GM12878 (cell line): ENCODE data around the gene PREX1. TPM values are rescaled to one million over a fixed set of nuclear protein-coding genes. Genes with fewer than 3 reads are reported as not detected.

Experiments
- ATAC-seq: fragments of 200-7000 bp; cut with Tn5 transposase; 3 replicates; pipeline ENCODE4 v1.9.1; 2020; ENCODE audit warnings: mild to moderate bottlenecking, moderate library complexity
- BruUV-seq: library from RNA; stranded (reverse); fragments of 400-500 nt; replicated peaks from 2 replicates; lab custom pipeline; 2021; lab: Mats Ljungman, UMichigan
- CTCF ChIA-PET: fragments of 300-600 bp; sonication (Branson Sonifier 250); formaldehyde crosslinking; extraction: SDS; loops from one replicate; lab custom pipeline; 2021; ENCODE audit warnings: inconsistent platforms; lab: Yijun Ruan, JAX
- POLR2A ChIA-PET: fragments of 350-600 bp; formaldehyde crosslinking; extraction: SDS; loops from one replicate; lab custom pipeline; 2021; ENCODE audit warnings: inconsistent platforms; lab: Charles Lee
- RAD21 ChIA-PET: fragments of 300-600 bp; sonication (Branson Sonifier 250); formaldehyde crosslinking; loops from one replicate; lab custom pipeline; 2023; ENCODE audit warnings: antibody characterized with exemption; ENCODE audit not compliant: unreplicated experiment; lab: Charles Lee
- SMC1A ChIA-PET: fragments of 300-600 bp; sonication (Branson Sonifier 250); formaldehyde crosslinking; loops from one replicate; lab custom pipeline; 2023; ENCODE audit not compliant: unreplicated experiment, uncharacterized antibody; lab: Charles Lee
- DNase-seq: peaks from one replicate; pipeline ENCODE4 v3.0.0-alpha.2; 2011; ENCODE audit warnings: low read depth, low spot score
- FAIRE-seq: peaks from 3 replicates; lab custom pipeline; 2011; peaks lifted over from hg19 to GRCh38; lab: Jason Lieb, UNC
- H2AFZ ChIP-seq: 2 replicates; pipeline ENCODE4 v1.6.0; 2011; ENCODE audit warnings: low read depth, low read length, control low read depth; ENCODE audit not compliant: control insufficient read depth
- H3K27ac ChIP-seq: 2 replicates; pipeline ENCODE4 v1.5.1; 2011; ENCODE audit warnings: control low read depth; ENCODE audit not compliant: control insufficient read depth, insufficient read depth
- H3K27me3 ChIP-seq, 2 experiments: replicated peaks in 1 of 2; 2 replicates each; pipeline versions ENCODE4 v1.6.0 to v1.6.1; 2011; ENCODE audit warnings: low read length in 1 of 2; ENCODE audit not compliant: control insufficient read depth in 2 of 2, insufficient read depth in 2 of 2
- H3K36me3 ChIP-seq, 2 experiments: 2 replicates each; pipeline ENCODE4 v1.5.1; 2011; ENCODE audit warnings: low read length in 1 of 2; ENCODE audit not compliant: control insufficient read depth in 2 of 2, insufficient read depth in 2 of 2
- H3K4me1 ChIP-seq: 2 replicates; pipeline ENCODE4 v1.6.1; 2011; ENCODE audit warnings: mild to moderate bottlenecking, low read length, moderate library complexity, mixed read lengths; ENCODE audit not compliant: control insufficient read depth, insufficient read depth
- H3K4me2 ChIP-seq: 2 replicates; pipeline ENCODE4 v1.6.0; 2011; ENCODE audit warnings: control low read depth; ENCODE audit not compliant: control insufficient read depth, insufficient read depth
- H3K4me3 ChIP-seq: fragments of 200-600 bp; sonication (generic); 2 replicates; pipeline ENCODE4 v1.5.1; 2016
- H3K79me2 ChIP-seq: 2 replicates; pipeline ENCODE4 v1.6.0; 2011; ENCODE audit warnings: low read length; ENCODE audit not compliant: control insufficient read depth, insufficient read depth
- H3K9ac ChIP-seq: 2 replicates; pipeline ENCODE4 v1.8.0; 2011; ENCODE audit warnings: low read length, control low read depth, mixed read lengths; ENCODE audit not compliant: control insufficient read depth, insufficient read depth
- H3K9me3 ChIP-seq: replicated peaks from 3 replicates; pipeline ENCODE4 v1.5.1; 2011; ENCODE audit warnings: mild to moderate bottlenecking, low read length; ENCODE audit not compliant: control insufficient read depth, insufficient read depth
- H4K20me1 ChIP-seq: 2 replicates; pipeline ENCODE4 v1.6.0; 2011; ENCODE audit not compliant: control insufficient read depth, insufficient read depth
- HDGF ChIP-seq: fragments of 450-650 bp; IDR thresholded peaks from 2 replicates; pipeline ENCODE4 v1.6.1; 2016; ENCODE audit warnings: antibody characterized with exemption
- IRF3 ChIP-seq: fragments of 450-650 bp; IDR thresholded peaks from 2 replicates; pipeline ENCODE4 v1.6.1; 2014; ENCODE audit warnings: mild to moderate bottlenecking
- SIN3A ChIP-seq: IDR thresholded peaks from 2 replicates; pipeline ENCODE4 v1.6.1; 2012; ENCODE audit warnings: low read depth, low read length, improper control_type of control experiment
- STAT3 ChIP-seq: IDR thresholded peaks from 2 replicates; pipeline ENCODE4 v1.6.1; 2011; ENCODE audit warnings: low read depth, low read length, improper control_type of control experiment
- ZZZ3 ChIP-seq: IDR thresholded peaks from 2 replicates; pipeline ENCODE4 v1.6.1; 2011; ENCODE audit warnings: low read depth; ENCODE audit not compliant: control insufficient read depth, insufficient read length
- WGBS: methylation state at CpG from one replicate; pipeline ENCODE4 v1.1.6; 2016; ENCODE audit warnings: low lambda C conversion rate; ENCODE audit not compliant: insufficient replicate concordance, insufficient coverage; ENCODE audit errors: missing lambda C conversion rate; 5-methylcytosine and 5-hydroxymethylcytosine counted together
- in situ Hi-C: fragments of 300-500 bp; cut with MboI; formaldehyde crosslinking; loops from 9 replicates; pipeline ENCODE4 v1.14.3; 2018; ENCODE audit warnings: mixed read lengths
- intact Hi-C: fragments of 100-400 bp; cut with micrococcal nuclease; formaldehyde crosslinking; loops from one replicate; pipeline ENCODE4 v1.14.2; 2022; ENCODE audit not compliant: unreplicated experiment
- polyA plus RNA-seq, 11 experiments: library from polyadenylated mRNA; depleted of rRNA in 4 of 11; unstranded in 6 of 11; stranded (reverse) in 5 of 11; fragments of >200 nt; fragmentation: Nextera tagmentation in 4 of 11; fragmentation: Illumina TruSeq in 1 of 11; extraction: Ambion mirVana in 4 of 11; extraction: Trizol in 1 of 11; gene quantifications; 1 replicate in 1 of 11; 2 replicates in 10 of 11; pipeline versions ENCODE4 v1.2.1 to v1.2.3, GENCODE V29; 2011 to 2016; ENCODE audit warnings: inconsistent platforms in 2 of 11, missing spikeins in 2 of 11, low read depth in 1 of 11
- total RNA-seq, 4 experiments: library from RNA; depleted of rRNA in 3 of 4; stranded (reverse); fragments of >200 nt in 3 of 4; fragmentation: Illumina TruSeq in 1 of 4; extraction: Trizol in 1 of 4; gene quantifications; 2 replicates each; pipeline versions ENCODE4 v1.2.1 to v1.2.3, GENCODE V29; 2013 to 2021
- TF ChIP-seq, protein P1 (sequence below): fragments of 450-650 bp; IDR thresholded peaks from 2 replicates; pipeline ENCODE4 v1.6.1; 2017; ENCODE audit warnings: mild to moderate bottlenecking, moderate library complexity
- TF ChIP-seq, protein P2 (sequence below): fragments of 150-350 bp; IDR thresholded peaks from 2 replicates; pipeline ENCODE4 v1.6.1; 2014; ENCODE audit warnings: mild to moderate bottlenecking, low read depth, low read length
- TF ChIP-seq, protein P3 (sequence below): fragments of 450-650 bp; IDR thresholded peaks from 2 replicates; pipeline ENCODE4 v1.6.1; 2016; ENCODE audit warnings: mild to moderate bottlenecking, moderate library complexity, borderline replicate concordance

PREX1 gene
- total and polyA plus RNA-seq, 10 of the 15 experiments (the other 5 are each of a cell fraction or from before 2014, with no cell fraction given), result 2.6 to 114 (median 38.9) TPM

- TF ChIP-seq, protein P1, sequence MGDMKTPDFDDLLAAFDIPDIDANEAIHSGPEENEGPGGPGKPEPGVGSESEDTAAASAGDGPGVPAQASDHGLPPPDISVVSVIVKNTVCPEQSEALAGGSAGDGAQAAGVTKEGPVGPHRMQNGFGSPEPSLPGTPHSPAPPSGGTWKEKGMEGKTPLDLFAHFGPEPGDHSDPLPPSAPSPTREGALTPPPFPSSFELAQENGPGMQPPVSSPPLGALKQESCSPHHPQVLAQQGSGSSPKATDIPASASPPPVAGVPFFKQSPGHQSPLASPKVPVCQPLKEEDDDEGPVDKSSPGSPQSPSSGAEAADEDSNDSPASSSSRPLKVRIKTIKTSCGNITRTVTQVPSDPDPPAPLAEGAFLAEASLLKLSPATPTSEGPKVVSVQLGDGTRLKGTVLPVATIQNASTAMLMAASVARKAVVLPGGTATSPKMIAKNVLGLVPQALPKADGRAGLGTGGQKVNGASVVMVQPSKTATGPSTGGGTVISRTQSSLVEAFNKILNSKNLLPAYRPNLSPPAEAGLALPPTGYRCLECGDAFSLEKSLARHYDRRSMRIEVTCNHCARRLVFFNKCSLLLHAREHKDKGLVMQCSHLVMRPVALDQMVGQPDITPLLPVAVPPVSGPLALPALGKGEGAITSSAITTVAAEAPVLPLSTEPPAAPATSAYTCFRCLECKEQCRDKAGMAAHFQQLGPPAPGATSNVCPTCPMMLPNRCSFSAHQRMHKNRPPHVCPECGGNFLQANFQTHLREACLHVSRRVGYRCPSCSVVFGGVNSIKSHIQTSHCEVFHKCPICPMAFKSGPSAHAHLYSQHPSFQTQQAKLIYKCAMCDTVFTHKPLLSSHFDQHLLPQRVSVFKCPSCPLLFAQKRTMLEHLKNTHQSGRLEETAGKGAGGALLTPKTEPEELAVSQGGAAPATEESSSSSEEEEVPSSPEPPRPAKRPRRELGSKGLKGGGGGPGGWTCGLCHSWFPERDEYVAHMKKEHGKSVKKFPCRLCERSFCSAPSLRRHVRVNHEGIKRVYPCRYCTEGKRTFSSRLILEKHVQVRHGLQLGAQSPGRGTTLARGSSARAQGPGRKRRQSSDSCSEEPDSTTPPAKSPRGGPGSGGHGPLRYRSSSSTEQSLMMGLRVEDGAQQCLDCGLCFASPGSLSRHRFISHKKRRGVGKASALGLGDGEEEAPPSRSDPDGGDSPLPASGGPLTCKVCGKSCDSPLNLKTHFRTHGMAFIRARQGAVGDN, result no peak
- TF ChIP-seq ZZZ3 (no peak), IRF3 (no peak), HDGF (no peak), STAT3 (no peak), SIN3A (no peak)
- TF ChIP-seq, protein P2, sequence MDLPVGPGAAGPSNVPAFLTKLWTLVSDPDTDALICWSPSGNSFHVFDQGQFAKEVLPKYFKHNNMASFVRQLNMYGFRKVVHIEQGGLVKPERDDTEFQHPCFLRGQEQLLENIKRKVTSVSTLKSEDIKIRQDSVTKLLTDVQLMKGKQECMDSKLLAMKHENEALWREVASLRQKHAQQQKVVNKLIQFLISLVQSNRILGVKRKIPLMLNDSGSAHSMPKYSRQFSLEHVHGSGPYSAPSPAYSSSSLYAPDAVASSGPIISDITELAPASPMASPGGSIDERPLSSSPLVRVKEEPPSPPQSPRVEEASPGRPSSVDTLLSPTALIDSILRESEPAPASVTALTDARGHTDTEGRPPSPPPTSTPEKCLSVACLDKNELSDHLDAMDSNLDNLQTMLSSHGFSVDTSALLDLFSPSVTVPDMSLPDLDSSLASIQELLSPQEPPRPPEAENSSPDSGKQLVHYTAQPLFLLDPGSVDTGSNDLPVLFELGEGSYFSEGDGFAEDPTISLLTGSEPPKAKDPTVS, result no peak
- TF ChIP-seq, protein P3, sequence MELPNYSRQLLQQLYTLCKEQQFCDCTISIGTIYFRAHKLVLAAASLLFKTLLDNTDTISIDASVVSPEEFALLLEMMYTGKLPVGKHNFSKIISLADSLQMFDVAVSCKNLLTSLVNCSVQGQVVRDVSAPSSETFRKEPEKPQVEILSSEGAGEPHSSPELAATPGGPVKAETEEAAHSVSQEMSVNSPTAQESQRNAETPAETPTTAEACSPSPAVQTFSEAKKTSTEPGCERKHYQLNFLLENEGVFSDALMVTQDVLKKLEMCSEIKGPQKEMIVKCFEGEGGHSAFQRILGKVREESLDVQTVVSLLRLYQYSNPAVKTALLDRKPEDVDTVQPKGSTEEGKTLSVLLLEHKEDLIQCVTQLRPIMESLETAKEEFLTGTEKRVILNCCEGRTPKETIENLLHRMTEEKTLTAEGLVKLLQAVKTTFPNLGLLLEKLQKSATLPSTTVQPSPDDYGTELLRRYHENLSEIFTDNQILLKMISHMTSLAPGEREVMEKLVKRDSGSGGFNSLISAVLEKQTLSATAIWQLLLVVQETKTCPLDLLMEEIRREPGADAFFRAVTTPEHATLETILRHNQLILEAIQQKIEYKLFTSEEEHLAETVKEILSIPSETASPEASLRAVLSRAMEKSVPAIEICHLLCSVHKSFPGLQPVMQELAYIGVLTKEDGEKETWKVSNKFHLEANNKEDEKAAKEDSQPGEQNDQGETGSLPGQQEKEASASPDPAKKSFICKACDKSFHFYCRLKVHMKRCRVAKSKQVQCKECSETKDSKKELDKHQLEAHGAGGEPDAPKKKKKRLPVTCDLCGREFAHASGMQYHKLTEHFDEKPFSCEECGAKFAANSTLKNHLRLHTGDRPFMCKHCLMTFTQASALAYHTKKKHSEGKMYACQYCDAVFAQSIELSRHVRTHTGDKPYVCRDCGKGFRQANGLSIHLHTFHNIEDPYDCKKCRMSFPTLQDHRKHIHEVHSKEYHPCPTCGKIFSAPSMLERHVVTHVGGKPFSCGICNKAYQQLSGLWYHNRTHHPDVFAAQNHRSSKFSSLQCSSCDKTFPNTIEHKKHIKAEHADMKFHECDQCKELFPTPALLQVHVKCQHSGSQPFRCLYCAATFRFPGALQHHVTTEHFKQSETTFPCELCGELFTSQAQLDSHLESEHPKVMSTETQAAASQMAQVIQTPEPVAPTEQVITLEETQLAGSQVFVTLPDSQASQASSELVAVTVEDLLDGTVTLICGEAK, result no peak
- SMC1A ChIA-PET, result no interaction called here
- Histone ChIP-seq H3K9me3 (no peaks in the 10 kb centered on the region), H3K4me1 (peaks cover 3% of the 10 kb centered on the region; the same call in 1 of the 2 replicates), H3K4me2 (no peak overlapping the region), H3K27me3 (no peaks in the 10 kb centered on the region), H3K36me3 (peaks cover 9 to 18% of the 10 kb centered on the region in 2 experiments; a peak in 3 of 4 replicates), H3K79me2 (no peaks in the 10 kb centered on the region), H3K9ac (no peak overlapping the region), H3K27ac (no peak overlapping the region), H4K20me1 (no peaks in the 10 kb centered on the region), H2AFZ (no peak overlapping the region), H3K4me3 (no peak overlapping the region)
- RAD21 ChIA-PET, result interaction anchor here (1.1 kb wide), 1 partner anchor 947 kb away, joined by 3 read pairs; no protein-coding TSS in a partner anchor
- in situ Hi-C loops, result no loop called here
- POLR2A ChIA-PET, result interaction anchor here (0.5 kb wide), 1 partner anchor 435 kb away, joined by 5 read pairs; no protein-coding TSS in a partner anchor
- ATAC-seq (no peak), DNase-seq (no peak), FAIRE-seq (no peak)
- 97% methylated on average over 15 of the region's 15 CpGs for WGBS
- intact Hi-C loops, result loop anchor here (5.0 kb wide), 2 partner anchors 142 to 202 kb away; no protein-coding TSS in a partner anchor
- CTCF ChIA-PET, result no interaction called here
- BruUV-seq, result no TSS peak
Observed at GRCh38 chr20:48623906-48624265, 203.9 kb downstream of the PREX1 start.
